NK-92 (cell line): ENCODE results near the gene SERPINE1.
"Not testable (repeated sequence)": the region's sequence is repeated elsewhere in the genome, so short reads cannot be mapped to it uniquely, and the experiment has no call there.

Experiments
- DNase-seq: peaks from one replicate; lab custom pipeline; 2025; ENCODE audit not compliant: unreplicated experiment; lab: John Stamatoyannopoulos, UW

SERPINE1 gene

GRCh38 chr7:101126651-101127459 is at the start of gene SERPINE1:
SERPINE1 (plus strand) TSS chr7:101127104; CDS start chr7:101128394, 1,290 bp downstream.
- DNase-seq = no peak

GRCh38 chr7:101077303-101078086 is 49.4 kb upstream of the SERPINE1 start:
- DNase-seq = peak; percentile 31

- DNase-seq = no peak
Observed at GRCh38 chr7:101081432-101081831, 45.5 kb upstream of the SERPINE1 start.

GRCh38 chr7:101084865-101085161 is 42.1 kb upstream of the SERPINE1 start:
- no peak for DNase-seq

GRCh38 chr7:101085162-101085964 is 41.5 kb upstream of the SERPINE1 start, which contains the start of gene TRIM56:
TRIM56 (plus strand) TSS chr7:101085481; CDS start chr7:101087313, 1,832 bp downstream.
- DNase-seq = peak; percentile 11

GRCh38 chr7:101087334-101088068 is 39.4 kb upstream of the SERPINE1 start:
- no peak for DNase-seq

- no peak for DNase-seq
Observed at GRCh38 chr7:101088069-101088425, 38.9 kb upstream of the SERPINE1 start.

GRCh38 chr7:101088858-101089529 is 37.9 kb upstream of the SERPINE1 start:
- DNase-seq = no peak

- DNase-seq = no peak
Observed at GRCh38 chr7:101089876-101090275, 37.0 kb upstream of the SERPINE1 start.

GRCh38 chr7:101092266-101092905 is 34.5 kb upstream of the SERPINE1 start:
- DNase-seq = not testable (repeated sequence)

- DNase-seq = no peak
Observed at GRCh38 chr7:101093906-101094305, 33.0 kb upstream of the SERPINE1 start.

- no peak for DNase-seq
Observed at GRCh38 chr7:101094376-101094775, 32.5 kb upstream of the SERPINE1 start.

- no peak for DNase-seq
Observed at GRCh38 chr7:101094791-101095375, 32.0 kb upstream of the SERPINE1 start.

GRCh38 chr7:101096331-101096956 is 30.5 kb upstream of the SERPINE1 start:
- no peak for DNase-seq

GRCh38 chr7:101096957-101097347 is 30.0 kb upstream of the SERPINE1 start:
- DNase-seq = no peak

GRCh38 chr7:101097561-101097960 is 29.3 kb upstream of the SERPINE1 start:
- no peak for DNase-seq

- DNase-seq = no peak
Observed at GRCh38 chr7:101099969-101100781, 26.7 kb upstream of the SERPINE1 start.
